ENCODE results near the gene MAP3K5.

Gene MAP3K5

GRCh38 chr6:136528477-136528876 lies 263.8 kb downstream of the MAP3K5 start:
- TF ChIP-seq, protein P1, sequence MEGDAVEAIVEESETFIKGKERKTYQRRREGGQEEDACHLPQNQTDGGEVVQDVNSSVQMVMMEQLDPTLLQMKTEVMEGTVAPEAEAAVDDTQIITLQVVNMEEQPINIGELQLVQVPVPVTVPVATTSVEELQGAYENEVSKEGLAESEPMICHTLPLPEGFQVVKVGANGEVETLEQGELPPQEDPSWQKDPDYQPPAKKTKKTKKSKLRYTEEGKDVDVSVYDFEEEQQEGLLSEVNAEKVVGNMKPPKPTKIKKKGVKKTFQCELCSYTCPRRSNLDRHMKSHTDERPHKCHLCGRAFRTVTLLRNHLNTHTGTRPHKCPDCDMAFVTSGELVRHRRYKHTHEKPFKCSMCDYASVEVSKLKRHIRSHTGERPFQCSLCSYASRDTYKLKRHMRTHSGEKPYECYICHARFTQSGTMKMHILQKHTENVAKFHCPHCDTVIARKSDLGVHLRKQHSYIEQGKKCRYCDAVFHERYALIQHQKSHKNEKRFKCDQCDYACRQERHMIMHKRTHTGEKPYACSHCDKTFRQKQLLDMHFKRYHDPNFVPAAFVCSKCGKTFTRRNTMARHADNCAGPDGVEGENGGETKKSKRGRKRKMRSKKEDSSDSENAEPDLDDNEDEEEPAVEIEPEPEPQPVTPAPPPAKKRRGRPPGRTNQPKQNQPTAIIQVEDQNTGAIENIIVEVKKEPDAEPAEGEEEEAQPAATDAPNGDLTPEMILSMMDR (IDR thresholded peaks at IDR 0.05; ENCODE audit: insufficient read depth, low read depth, low read length, missing control alignments), result no peak
- DNase-seq (ENCODE audit: low read depth), result no peak
- H3K4me3 ChIP-seq (ENCODE audit: low read length), result no peak overlapping the region

DNA sequence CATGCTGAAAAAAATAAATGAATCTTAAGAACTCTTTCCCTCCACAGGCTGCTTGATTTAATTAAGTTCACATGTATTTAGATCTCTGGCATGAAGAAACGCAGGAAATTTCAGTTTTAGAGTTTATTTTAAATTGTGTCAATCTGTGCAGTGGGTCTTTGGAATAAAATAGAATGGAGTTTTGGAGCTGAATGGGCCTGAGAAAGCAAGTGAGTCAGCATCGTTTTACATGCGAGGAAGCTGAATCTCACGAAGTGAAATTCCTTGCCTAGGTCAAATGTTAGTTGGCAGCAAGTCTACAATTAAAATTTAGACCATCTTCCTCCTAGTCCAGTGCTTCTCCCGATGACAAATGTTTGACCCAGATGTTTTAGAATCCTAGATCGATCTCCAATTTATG lies 264.4 kb downstream of the MAP3K5 start:
- TF ChIP-seq, protein P1 (IDR thresholded peaks at IDR 0.05; ENCODE audit: insufficient read depth, low read depth, low read length, missing control alignments), result no peak
- DNase-seq (ENCODE audit: low read depth), result no peak
- H3K4me3 ChIP-seq (ENCODE audit: low read length), result no peak overlapping the region

DNA sequence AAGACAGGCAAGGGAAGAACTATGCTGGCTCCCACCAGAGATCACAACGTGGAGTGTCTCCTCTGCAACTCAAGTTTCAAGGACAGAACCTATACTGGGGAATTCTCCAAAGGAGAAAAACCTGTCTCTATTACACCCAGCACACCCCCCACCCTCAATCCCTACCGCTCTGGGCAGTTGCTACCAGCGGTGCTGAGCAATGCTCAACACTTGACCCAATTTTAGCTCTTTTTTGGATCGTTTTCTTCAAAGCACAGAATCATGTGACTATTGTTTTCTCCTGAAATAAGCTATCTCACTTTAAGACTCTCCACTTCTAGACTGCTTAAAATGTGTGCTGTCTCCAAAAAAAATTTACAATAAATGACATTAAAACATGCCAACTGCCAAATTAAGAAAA lies 265.3 kb downstream of the MAP3K5 start:
- H3K4me3 ChIP-seq (ENCODE audit: low read length), result no peak overlapping the region
- TF ChIP-seq, protein P1 (IDR thresholded peaks at IDR 0.05; ENCODE audit: insufficient read depth, low read depth, low read length, missing control alignments), result no peak
- DNase-seq (ENCODE audit: low read depth), result no peak

GRCh38 chr6:136526196-136526930 lies 265.9 kb downstream of the MAP3K5 start:
- no peak overlapping the region for H3K4me3 ChIP-seq (ENCODE audit: low read length)
- DNase-seq (ENCODE audit: low read depth), result peak; percentile 70

GRCh38 chr6:136525586-136526195 lies 266.6 kb downstream of the MAP3K5 start:
- TF ChIP-seq, protein P1 (IDR thresholded peaks at IDR 0.05; ENCODE audit: insufficient read depth, low read depth, low read length, missing control alignments), result peak; percentile 19
- peak; percentile 62 for DNase-seq (ENCODE audit: low read depth)
- H3K4me3 ChIP-seq (ENCODE audit: low read length), result no peak overlapping the region

More at GRCh38 chr6:136526196-136526930, 265.9 kb downstream of the MAP3K5 start:
- TF ChIP-seq, protein P1 (IDR thresholded peaks at IDR 0.05; ENCODE audit: insufficient read depth, low read depth, low read length, missing control alignments), result peak; percentile 61

- H3K4me3 ChIP-seq (ENCODE audit: low read length), result no peak overlapping the region
Measured at GRCh38 chr6:136524936-136525413, 267.3 kb downstream of the MAP3K5 start.

More at GRCh38 chr6:136524936-136525413, 267.3 kb downstream of the MAP3K5 start:
- TF ChIP-seq, protein P1 (IDR thresholded peaks at IDR 0.05; ENCODE audit: insufficient read depth, low read depth, low read length, missing control alignments), result no peak
- no peak for DNase-seq (ENCODE audit: low read depth)
